Measurements from ENCODE around the gene CLEC20A. TPM values are rescaled to one million over a fixed set of nuclear protein-coding genes. Genes with fewer than 3 reads are reported as not detected.
"Not testable (repeated sequence)": the region's sequence is repeated elsewhere in the genome, so short reads cannot be mapped to it uniquely, and the experiment has no call there.

CLEC20A gene
- total RNA-seq, 1 donor from 2014 or later: not detected

DNA sequence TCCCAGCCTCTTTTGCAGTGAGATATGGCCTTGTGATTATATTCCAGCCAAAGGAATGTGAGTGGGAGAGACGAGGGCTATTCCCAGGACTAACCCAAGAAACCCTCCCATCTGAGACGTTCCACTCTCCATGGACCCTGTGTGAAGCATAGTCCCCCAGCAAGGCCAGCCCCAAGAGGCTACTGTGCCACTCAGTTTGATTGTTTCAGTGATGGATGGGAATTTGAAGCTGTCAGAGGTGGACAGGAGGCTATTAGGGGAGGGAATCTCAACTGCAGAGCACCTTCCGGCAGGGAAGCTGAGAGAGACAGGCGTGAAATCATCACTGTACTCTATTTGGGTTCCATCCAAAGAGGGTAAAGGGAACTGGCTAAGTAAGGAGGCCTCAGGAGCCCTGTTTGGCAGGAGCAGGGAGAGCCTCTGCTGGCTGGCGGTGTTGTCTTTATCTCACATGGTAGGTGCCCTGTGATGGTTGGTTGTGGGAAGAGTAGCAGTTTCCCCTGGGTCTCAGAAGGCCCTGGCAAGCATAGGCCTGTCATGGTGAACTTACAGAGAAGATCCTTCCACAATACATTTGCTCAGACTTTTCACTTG is 12.7 kb upstream of the CLEC20A start:
- TF ChIP-seq, protein P1, sequence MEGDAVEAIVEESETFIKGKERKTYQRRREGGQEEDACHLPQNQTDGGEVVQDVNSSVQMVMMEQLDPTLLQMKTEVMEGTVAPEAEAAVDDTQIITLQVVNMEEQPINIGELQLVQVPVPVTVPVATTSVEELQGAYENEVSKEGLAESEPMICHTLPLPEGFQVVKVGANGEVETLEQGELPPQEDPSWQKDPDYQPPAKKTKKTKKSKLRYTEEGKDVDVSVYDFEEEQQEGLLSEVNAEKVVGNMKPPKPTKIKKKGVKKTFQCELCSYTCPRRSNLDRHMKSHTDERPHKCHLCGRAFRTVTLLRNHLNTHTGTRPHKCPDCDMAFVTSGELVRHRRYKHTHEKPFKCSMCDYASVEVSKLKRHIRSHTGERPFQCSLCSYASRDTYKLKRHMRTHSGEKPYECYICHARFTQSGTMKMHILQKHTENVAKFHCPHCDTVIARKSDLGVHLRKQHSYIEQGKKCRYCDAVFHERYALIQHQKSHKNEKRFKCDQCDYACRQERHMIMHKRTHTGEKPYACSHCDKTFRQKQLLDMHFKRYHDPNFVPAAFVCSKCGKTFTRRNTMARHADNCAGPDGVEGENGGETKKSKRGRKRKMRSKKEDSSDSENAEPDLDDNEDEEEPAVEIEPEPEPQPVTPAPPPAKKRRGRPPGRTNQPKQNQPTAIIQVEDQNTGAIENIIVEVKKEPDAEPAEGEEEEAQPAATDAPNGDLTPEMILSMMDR (IDR thresholded peaks at IDR 0.05; ENCODE audit: borderline replicate concordance): no peak
- H3K27ac ChIP-seq (replicated peaks): no peak overlapping the region
- DNase-seq: peak; percentile 26

DNA sequence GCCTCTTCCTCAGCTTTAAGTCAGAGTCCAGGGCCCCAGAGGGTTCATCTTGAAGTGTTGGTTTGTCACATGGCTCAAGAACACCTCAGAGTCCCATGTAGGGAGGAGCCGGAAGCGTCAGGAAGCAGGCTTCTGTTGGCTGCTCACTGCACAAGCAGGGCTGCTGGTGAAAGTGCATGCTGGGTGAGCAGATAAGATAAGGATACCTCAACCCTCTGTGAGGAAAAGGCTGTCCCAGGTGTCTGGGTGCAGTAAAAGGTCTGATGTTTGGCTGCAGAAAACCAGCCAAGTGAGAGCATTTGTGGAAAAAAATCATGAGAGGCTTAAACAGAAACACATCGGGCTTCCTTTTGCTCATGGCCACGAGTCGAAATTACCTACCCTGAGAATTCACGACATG is 9.9 kb upstream of the CLEC20A start:
- no peak overlapping the region for H3K27ac ChIP-seq (replicated peaks)
- DNase-seq: no peak
- H3K4me1 ChIP-seq: peaks cover 21% of the 10 kb centered on the region
- TF ChIP-seq, protein P1 (IDR thresholded peaks at IDR 0.05; ENCODE audit: borderline replicate concordance): no peak
- no peaks in the 10 kb centered on the region for H3K36me3 ChIP-seq
- H3K9me3 ChIP-seq (replicated peaks): no peaks in the 10 kb centered on the region
- intact Hi-C loops (cut with micrococcal nuclease): no loop called here
- no peak overlapping the region for H3K4me3 ChIP-seq
- H3K27me3 ChIP-seq (ENCODE audit: low read depth): no peaks in the 10 kb centered on the region

More for the DNA sequence above, 12.7 kb upstream of the CLEC20A start:
- peaks cover 37% of the 10 kb centered on the region for H3K4me1 ChIP-seq
- H3K9me3 ChIP-seq (replicated peaks): no peaks in the 10 kb centered on the region
- intact Hi-C loops (cut with micrococcal nuclease): no loop called here
- no peaks in the 10 kb centered on the region for H3K27me3 ChIP-seq (ENCODE audit: low read depth)
- H3K36me3 ChIP-seq: no peaks in the 10 kb centered on the region
- H3K4me3 ChIP-seq: no peak overlapping the region

DNA sequence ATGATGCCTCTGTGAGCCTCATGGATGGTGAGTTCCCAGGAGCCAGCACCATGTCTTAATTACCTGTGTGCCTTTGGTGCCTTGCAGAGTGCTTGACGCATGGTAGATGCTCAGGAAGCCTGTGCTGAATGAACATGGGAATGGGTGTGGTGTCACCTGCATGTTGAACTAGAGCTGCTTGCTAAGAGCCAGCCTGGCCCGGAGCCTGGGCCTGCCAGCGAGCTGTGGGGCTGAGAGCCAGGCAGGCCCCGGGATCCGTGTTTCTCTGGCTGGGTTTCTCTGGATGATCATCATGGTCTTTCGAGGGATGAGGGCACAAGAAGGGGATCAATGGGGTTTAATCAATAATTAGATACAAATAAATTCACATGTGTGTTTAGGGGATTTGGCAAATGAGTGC is 9.4 kb upstream of the CLEC20A start:
- Histone ChIP-seq H3K4me3 (no peak overlapping the region), H3K9me3 (replicated peaks) (no peaks in the 10 kb centered on the region), H3K27me3 (ENCODE audit: low read depth) (no peaks in the 10 kb centered on the region), H3K36me3 (no peaks in the 10 kb centered on the region), H3K4me1 (peaks cover 21% of the 10 kb centered on the region), H3K27ac (replicated peaks) (no peak overlapping the region)
- intact Hi-C loops (cut with micrococcal nuclease): no loop called here
- DNase-seq: peak; percentile 28
- TF ChIP-seq, protein P1 (IDR thresholded peaks at IDR 0.05; ENCODE audit: borderline replicate concordance): no peak

DNA sequence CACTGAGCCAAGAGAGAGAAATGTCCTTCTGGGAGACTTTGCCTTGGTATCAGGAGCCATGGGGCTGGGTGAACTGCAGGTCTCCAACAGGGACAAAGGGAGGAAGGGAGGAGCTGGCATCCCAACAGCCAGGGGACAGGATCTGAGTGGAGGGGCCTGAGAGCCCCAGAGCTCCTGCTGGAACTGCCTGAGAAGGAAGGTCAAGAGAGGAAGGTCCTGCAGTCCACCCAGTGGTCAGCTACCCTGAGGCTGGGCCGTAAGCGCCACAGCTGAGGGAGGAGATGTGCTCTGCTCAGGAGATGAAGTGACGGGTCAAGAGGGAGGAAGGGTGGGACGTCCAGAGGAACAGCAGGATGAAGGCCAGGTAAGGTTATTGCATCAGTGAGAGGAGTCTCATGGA is 7.5 kb upstream of the CLEC20A start:
- TF ChIP-seq, protein P1 (IDR thresholded peaks at IDR 0.05; ENCODE audit: borderline replicate concordance): no peak
- Histone ChIP-seq H3K4me3 (no peak overlapping the region), H3K36me3 (no peaks in the 10 kb centered on the region), H3K27me3 (ENCODE audit: low read depth) (no peaks in the 10 kb centered on the region), H3K4me1 (peaks cover 12% of the 10 kb centered on the region), H3K27ac (replicated peaks) (no peak overlapping the region), H3K9me3 (replicated peaks) (no peaks in the 10 kb centered on the region)
- intact Hi-C loops (cut with micrococcal nuclease): no loop called here
- no peak for DNase-seq

DNA sequence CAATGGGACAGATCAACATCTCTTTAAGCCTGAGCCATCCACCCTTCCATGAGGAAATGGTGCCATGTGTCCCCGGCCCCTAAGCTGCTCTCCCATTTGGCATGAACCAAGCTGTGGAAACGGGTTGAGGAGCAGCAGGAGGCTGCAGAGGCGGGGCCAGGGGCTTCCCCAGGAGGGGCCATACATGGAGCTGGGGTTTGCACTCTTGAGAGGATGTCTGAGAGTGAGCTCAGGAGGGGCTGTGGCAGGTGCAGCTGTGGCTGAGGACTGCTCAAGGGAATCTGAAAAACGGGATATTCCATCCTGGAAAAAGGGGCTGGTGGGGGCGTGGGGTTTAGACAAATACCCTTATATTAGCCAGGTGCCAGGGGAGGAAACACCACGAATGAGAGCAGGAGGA is 7.1 kb upstream of the CLEC20A start:
- Histone ChIP-seq H3K27me3 (ENCODE audit: low read depth) (no peaks in the 10 kb centered on the region), H3K27ac (replicated peaks) (no peak overlapping the region), H3K36me3 (no peaks in the 10 kb centered on the region), H3K9me3 (replicated peaks) (no peaks in the 10 kb centered on the region), H3K4me3 (no peak overlapping the region), H3K4me1 (peaks cover 9% of the 10 kb centered on the region)
- intact Hi-C loops (cut with micrococcal nuclease): no loop called here
- DNase-seq: no peak
- TF ChIP-seq, protein P1 (IDR thresholded peaks at IDR 0.05; ENCODE audit: borderline replicate concordance): no peak

DNA sequence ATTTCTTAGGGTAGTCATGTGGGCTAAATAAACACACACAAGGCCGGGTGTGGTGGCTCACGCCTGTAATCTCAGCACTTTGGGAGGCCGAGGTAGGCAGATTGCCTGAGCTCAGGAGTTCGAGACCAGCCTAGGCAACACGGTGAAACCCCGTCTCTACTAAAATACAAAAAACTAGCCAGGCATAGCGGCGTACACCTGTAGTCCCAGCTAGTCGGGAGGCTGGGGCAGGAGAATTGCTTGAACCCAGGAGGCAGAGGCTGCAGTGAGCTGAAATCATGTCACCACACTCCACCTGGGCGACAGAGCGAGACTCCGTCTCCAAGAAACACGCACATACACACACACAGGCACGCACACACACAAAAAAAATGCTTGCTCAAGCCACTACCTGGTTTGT is 6.6 kb upstream of the CLEC20A start:
- H3K27ac ChIP-seq (replicated peaks); H3K27me3 ChIP-seq (ENCODE audit: low read depth); H3K4me1 ChIP-seq; H3K9me3 ChIP-seq (replicated peaks); H3K4me3 ChIP-seq; DNase-seq; H3K36me3 ChIP-seq; intact Hi-C loops (cut with micrococcal nuclease): not testable (repeated sequence)
